ENCODE data around the gene HIRA.

HIRA gene

GRCh38 chr22:19376247-19376646 lies 55.3 kb downstream of the HIRA start:
- H3K4me1 ChIP-seq (ENCODE audit: low read length), result no peaks in the 10 kb centered on the region
- no peaks in the 10 kb centered on the region for H3K9me3 ChIP-seq (ENCODE audit: insufficient read depth, low read length)
- no peaks in the 10 kb centered on the region for H3K79me2 ChIP-seq (ENCODE audit: low read length)
- no peak overlapping the region for H3K4me2 ChIP-seq (ENCODE audit: low read length)
- no peak overlapping the region for H3K27ac ChIP-seq (ENCODE audit: low read length)
- no peaks in the 10 kb centered on the region for H3K27me3 ChIP-seq (ENCODE audit: low read depth, low read length)
- peaks cover 61% of the 10 kb centered on the region for H3K36me3 ChIP-seq (replicated peaks; ENCODE audit: low read depth, low read length)
- H4K20me1 ChIP-seq (ENCODE audit: insufficient read depth, low read length), result no peaks in the 10 kb centered on the region
- no peak overlapping the region for H2AFZ ChIP-seq (ENCODE audit: low read depth, low read length)
- no peak for TF ChIP-seq EZH2phosphoT487 (IDR thresholded peaks at IDR 0.05; ENCODE audit: low read depth)
- TF ChIP-seq, protein P1, sequence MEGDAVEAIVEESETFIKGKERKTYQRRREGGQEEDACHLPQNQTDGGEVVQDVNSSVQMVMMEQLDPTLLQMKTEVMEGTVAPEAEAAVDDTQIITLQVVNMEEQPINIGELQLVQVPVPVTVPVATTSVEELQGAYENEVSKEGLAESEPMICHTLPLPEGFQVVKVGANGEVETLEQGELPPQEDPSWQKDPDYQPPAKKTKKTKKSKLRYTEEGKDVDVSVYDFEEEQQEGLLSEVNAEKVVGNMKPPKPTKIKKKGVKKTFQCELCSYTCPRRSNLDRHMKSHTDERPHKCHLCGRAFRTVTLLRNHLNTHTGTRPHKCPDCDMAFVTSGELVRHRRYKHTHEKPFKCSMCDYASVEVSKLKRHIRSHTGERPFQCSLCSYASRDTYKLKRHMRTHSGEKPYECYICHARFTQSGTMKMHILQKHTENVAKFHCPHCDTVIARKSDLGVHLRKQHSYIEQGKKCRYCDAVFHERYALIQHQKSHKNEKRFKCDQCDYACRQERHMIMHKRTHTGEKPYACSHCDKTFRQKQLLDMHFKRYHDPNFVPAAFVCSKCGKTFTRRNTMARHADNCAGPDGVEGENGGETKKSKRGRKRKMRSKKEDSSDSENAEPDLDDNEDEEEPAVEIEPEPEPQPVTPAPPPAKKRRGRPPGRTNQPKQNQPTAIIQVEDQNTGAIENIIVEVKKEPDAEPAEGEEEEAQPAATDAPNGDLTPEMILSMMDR (IDR thresholded peaks at IDR 0.05; ENCODE audit: low read depth, low read length), result no peak
- no peak overlapping the region for H3K4me3 ChIP-seq (ENCODE audit: low read length)
- H3K9ac ChIP-seq (ENCODE audit: low read length), result no peak overlapping the region

DNA sequence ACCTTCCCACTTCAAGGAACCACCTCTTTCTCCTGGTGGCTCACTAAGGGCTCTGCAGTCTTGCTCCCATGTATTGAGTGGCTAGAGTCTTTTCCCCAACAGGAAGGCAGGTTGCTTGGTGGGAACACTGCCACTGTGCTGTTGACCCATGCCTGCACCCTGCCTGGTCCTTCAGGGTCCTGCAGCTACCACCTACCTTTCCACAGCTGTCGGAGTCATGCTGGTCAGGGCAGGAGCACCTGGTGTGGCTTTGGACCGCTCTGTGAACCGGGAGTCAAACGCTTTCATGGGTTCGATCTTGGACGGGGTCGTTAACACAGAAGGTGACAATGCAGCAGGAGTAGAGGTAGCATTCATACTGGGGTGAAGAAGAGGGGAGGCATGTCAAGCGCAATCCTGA lies 56.1 kb downstream of the HIRA start:
- Histone ChIP-seq H3K4me1 (ENCODE audit: low read length) (no peaks in the 10 kb centered on the region), H3K9ac (ENCODE audit: low read length) (no peak overlapping the region), H3K36me3 (replicated peaks; ENCODE audit: low read depth, low read length) (peaks cover 62% of the 10 kb centered on the region), H3K27me3 (ENCODE audit: low read depth, low read length) (no peaks in the 10 kb centered on the region), H3K4me2 (ENCODE audit: low read length) (no peak overlapping the region), H3K4me3 (ENCODE audit: low read length) (no peak overlapping the region), H3K9me3 (ENCODE audit: insufficient read depth, low read length) (no peaks in the 10 kb centered on the region), H3K79me2 (ENCODE audit: low read length) (no peaks in the 10 kb centered on the region), H2AFZ (ENCODE audit: low read depth, low read length) (no peak overlapping the region), H3K27ac (ENCODE audit: low read length) (no peak overlapping the region), H4K20me1 (ENCODE audit: insufficient read depth, low read length) (no peaks in the 10 kb centered on the region)
- no peak for TF ChIP-seq EZH2phosphoT487 (IDR thresholded peaks at IDR 0.05; ENCODE audit: low read depth)
- TF ChIP-seq, protein P1 (IDR thresholded peaks at IDR 0.05; ENCODE audit: low read depth, low read length), result no peak

DNA sequence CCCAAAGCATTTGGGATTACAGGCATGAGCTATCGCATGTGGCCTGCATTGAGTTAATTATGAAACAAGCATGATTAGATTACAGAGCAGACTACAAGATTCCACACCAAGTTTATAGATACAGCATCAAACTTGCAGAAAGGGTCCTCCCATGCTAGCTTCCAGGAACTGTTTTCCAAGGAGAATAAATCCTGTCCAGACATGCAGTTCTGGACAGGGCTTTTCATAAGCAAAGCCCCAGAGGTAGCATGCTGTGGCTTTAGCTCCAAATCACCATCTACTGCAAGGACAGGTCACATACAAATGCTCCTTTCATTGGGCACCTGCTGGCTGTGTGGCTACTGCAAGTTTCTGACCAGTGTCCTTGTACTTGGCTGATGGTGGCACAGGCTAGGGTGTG lies 57.1 kb downstream of the HIRA start:
- no peak overlapping the region for H3K4me3 ChIP-seq (ENCODE audit: low read length)
- no peak overlapping the region for H2AFZ ChIP-seq (ENCODE audit: low read depth, low read length)
- no peaks in the 10 kb centered on the region for H3K79me2 ChIP-seq (ENCODE audit: low read length)
- peaks cover 64% of the 10 kb centered on the region for H3K36me3 ChIP-seq (replicated peaks; ENCODE audit: low read depth, low read length)
- no peak overlapping the region for H3K9ac ChIP-seq (ENCODE audit: low read length)
- TF ChIP-seq, protein P1 (IDR thresholded peaks at IDR 0.05; ENCODE audit: low read depth, low read length), result no peak
- TF ChIP-seq EZH2phosphoT487 (IDR thresholded peaks at IDR 0.05; ENCODE audit: low read depth), result no peak
- H3K9me3 ChIP-seq (ENCODE audit: insufficient read depth, low read length), result no peaks in the 10 kb centered on the region
- H3K27me3 ChIP-seq (ENCODE audit: low read depth, low read length), result no peaks in the 10 kb centered on the region
- no peaks in the 10 kb centered on the region for H3K4me1 ChIP-seq (ENCODE audit: low read length)
- no peaks in the 10 kb centered on the region for H4K20me1 ChIP-seq (ENCODE audit: insufficient read depth, low read length)
- H3K4me2 ChIP-seq (ENCODE audit: low read length), result no peak overlapping the region
- H3K27ac ChIP-seq (ENCODE audit: low read length), result no peak overlapping the region

- Histone ChIP-seq H4K20me1 (ENCODE audit: insufficient read depth, low read length) (no peaks in the 10 kb centered on the region; the same call in 1 of the 2 replicates), H3K9me3 (ENCODE audit: insufficient read depth, low read length) (no peaks in the 10 kb centered on the region), H3K4me2 (ENCODE audit: low read length) (no peak overlapping the region), H3K9ac (ENCODE audit: low read length) (no peak overlapping the region), H3K27me3 (ENCODE audit: low read depth, low read length) (no peaks in the 10 kb centered on the region), H3K4me1 (ENCODE audit: low read length) (no peaks in the 10 kb centered on the region), H3K79me2 (ENCODE audit: low read length) (no peaks in the 10 kb centered on the region), H3K4me3 (ENCODE audit: low read length) (no peak overlapping the region), H2AFZ (ENCODE audit: low read depth, low read length) (no peak overlapping the region), H3K27ac (ENCODE audit: low read length) (no peak overlapping the region), H3K36me3 (replicated peaks; ENCODE audit: low read depth, low read length) (peaks cover 74% of the 10 kb centered on the region)
- TF ChIP-seq, protein P1 (IDR thresholded peaks at IDR 0.05; ENCODE audit: low read depth, low read length), result no peak
These were observed 58.1 kb downstream of the HIRA start for GRCh38 chr22:19373450-19373849.
